Prostate gland (tissue), 2 donors: ENCODE measurements around the gene CYP17A1. TPM values are rescaled to one million over a fixed set of nuclear protein-coding genes. Genes with fewer than 3 reads are reported as not detected.

Experiments used
- DNase-seq: peaks from one replicate; pipeline ENCODE4 v3.0.0-alpha.2; 2019; ENCODE audit warnings: low spot score
- H3K27ac ChIP-seq, 2 donors: fragments of 200-600 bp; sonication (generic); 2 replicates each; pipeline ENCODE4 v1.5.1; 2017 to 2019
- H3K27me3 ChIP-seq: fragments of 200-600 bp; sonication (generic); replicated peaks from 2 replicates; pipeline ENCODE4 v1.5.1; 2019; ENCODE audit not compliant: insufficient read depth
- H3K36me3 ChIP-seq, 2 donors: fragments of 200-600 bp; sonication (generic); 1 replicate in 1 of 2; 2 replicates in 1 of 2; pipeline versions ENCODE4 v1.5.1 to v1.8.1; 2017 to 2019
- H3K4me1 ChIP-seq: fragments of 200-600 bp; sonication (generic); replicated peaks from 2 replicates; pipeline ENCODE4 v1.5.1; 2019
- H3K4me3 ChIP-seq, 2 donors: fragments of 200-600 bp; sonication (generic); 2 replicates each; pipeline ENCODE4 v1.5.1; 2017 to 2019
- H3K9me3 ChIP-seq: fragments of 200-600 bp; sonication (generic); 2 replicates; pipeline ENCODE4 v1.5.1; 2017
- CTCF ChIP-seq, 4 experiments: fragments of 200-600 bp in 2 of 4; fragments of 450-650 bp in 2 of 4; sonication (generic) in 2 of 4; IDR thresholded peaks; 1 replicate in 3 of 4; 2 replicates in 1 of 4; pipeline ENCODE4 v1.5.1; 2016 to 2019; ENCODE audit warnings: antibody characterized with exemption in 4 of 4, mild to moderate bottlenecking in 2 of 4, moderate library complexity in 2 of 4
- POLR2A ChIP-seq: fragments of 450-650 bp; IDR thresholded peaks from one replicate; pipeline ENCODE4 v1.6.1; 2016; ENCODE audit warnings: antibody characterized with exemption, mild to moderate bottlenecking
- POLR2AphosphoS5 ChIP-seq: sonication (generic); formaldehyde crosslinking; IDR thresholded peaks from one replicate; pipeline ENCODE4 v1.6.1; 2017; ENCODE audit warnings: antibody characterized with exemption
- WGBS: methylation state at CpG from one replicate; pipeline ENCODE4 v1.1.5; 2018; 5-methylcytosine and 5-hydroxymethylcytosine counted together
- intact Hi-C: fragments of 100-400 bp; cut with DNase I; formaldehyde crosslinking; loops from one replicate; pipeline ENCODE4 v1.14.2; 2022
- total RNA-seq, 2 donors: library from RNA; depleted of rRNA; stranded (reverse); fragments of >200 nt; gene quantifications; one replicate each; pipeline ENCODE4 v1.1.0, GENCODE V29; 2016

The CYP17A1 gene
- total RNA-seq, 2 donors from 2014 or later: 12.8 TPM; not detected in 1

DNA sequence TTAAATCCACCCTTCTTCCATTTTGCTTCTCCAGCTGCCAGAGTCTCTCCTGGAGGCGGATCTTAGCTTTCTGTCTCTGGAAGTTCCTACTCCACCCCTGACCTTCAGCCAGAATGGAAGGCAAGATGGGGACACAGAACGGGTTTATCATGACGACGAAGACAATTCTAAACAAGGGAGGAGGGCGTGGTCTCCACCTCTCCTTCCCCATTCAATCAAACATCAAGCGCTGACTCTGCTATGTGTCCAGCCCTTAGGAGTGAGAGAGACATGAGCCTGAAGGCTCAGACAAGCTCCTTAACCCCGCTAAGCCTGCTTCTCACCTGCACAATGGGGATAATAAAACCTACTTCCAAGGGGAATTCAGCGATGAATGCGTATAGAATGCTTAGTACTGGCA lies 3.1 kb downstream of the CYP17A1 start:
- Histone ChIP-seq H3K27ac (no peak overlapping the region), H3K36me3 (no peaks in the 10 kb centered on the region), H3K4me1 (no peaks in the 10 kb centered on the region), H3K27me3 (no peaks in the 10 kb centered on the region), H3K9me3 (no peaks in the 10 kb centered on the region), H3K4me3 (no peak overlapping the region)
- TF ChIP-seq CTCF (IDR thresholded peaks at IDR 0.05) (no peak), POLR2A (no peak), POLR2AphosphoS5 (no peak)
- DNase-seq: no peak
- WGBS: 47% methylated on average over 9 of the region's 9 CpGs
- intact Hi-C loops: loop anchor here (5.0 kb wide), 1 partner anchor 68 kb away; no protein-coding TSS in a partner anchor

DNA sequence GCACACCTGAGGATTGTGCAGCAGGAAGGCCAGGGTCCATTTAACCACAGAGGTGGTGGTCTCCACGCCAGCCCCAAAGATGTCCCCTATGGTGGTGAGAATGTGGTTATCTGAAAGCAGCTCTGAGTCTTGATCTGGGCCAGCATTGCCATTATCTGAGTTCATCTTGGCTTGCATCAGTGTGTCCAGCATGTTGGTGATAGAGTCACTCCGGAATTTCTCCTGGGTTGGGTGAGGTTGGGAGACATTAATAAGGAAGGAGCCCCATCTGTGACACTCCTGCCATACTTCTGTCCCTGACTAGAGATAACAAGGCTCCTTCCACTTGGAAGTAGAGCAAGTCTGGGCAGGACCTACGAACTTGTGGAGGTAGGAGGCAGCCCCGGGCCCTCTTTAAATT lies 4.2 kb downstream of the CYP17A1 start:
- no peak for TF ChIP-seq POLR2AphosphoS5
- no peaks in the 10 kb centered on the region for H3K4me1 ChIP-seq
- H3K27ac ChIP-seq: no peak overlapping the region
- DNase-seq: no peak
- 81% methylated on average over 4 of the region's 4 CpGs for WGBS
- intact Hi-C loops: loop anchor here (5.0 kb wide), 1 partner anchor 69 kb away; no protein-coding TSS in a partner anchor
- H3K36me3 ChIP-seq: no peaks in the 10 kb centered on the region
- H3K4me3 ChIP-seq: no peak overlapping the region
- no peaks in the 10 kb centered on the region for H3K9me3 ChIP-seq
- no peaks in the 10 kb centered on the region for H3K27me3 ChIP-seq

- H3K4me1 ChIP-seq: no peaks in the 10 kb centered on the region
- DNase-seq: no peak
- intact Hi-C loops: loop anchor here (5.0 kb wide), 1 partner anchor 70 kb away; no protein-coding TSS in a partner anchor
- H3K27ac ChIP-seq: no peak overlapping the region
- H3K4me3 ChIP-seq: no peak overlapping the region
- H3K9me3 ChIP-seq: no peaks in the 10 kb centered on the region
- TF ChIP-seq POLR2A (no peak), POLR2AphosphoS5 (no peak), CTCF (IDR thresholded peaks at IDR 0.05) (no peak)
- WGBS: 85% methylated on average over 14 of the region's 14 CpGs
- H3K27me3 ChIP-seq: no peaks in the 10 kb centered on the region
- H3K36me3 ChIP-seq: no peaks in the 10 kb centered on the region
Measured at GRCh38 chr10:102832248-102832647, 5.0 kb downstream of the CYP17A1 start.

GRCh38 chr10:102831322-102832071 lies 5.7 kb downstream of the CYP17A1 start:
- WGBS: 69% methylated on average over 16 of the region's 16 CpGs
- no peaks in the 10 kb centered on the region for H3K9me3 ChIP-seq
- no peaks in the 10 kb centered on the region for H3K27me3 ChIP-seq
- H3K4me1 ChIP-seq: no peaks in the 10 kb centered on the region
- TF ChIP-seq CTCF (IDR thresholded peaks at IDR 0.05): no peak
- no peaks in the 10 kb centered on the region for H3K36me3 ChIP-seq
- DNase-seq: no peak
- intact Hi-C loops: loop anchor here (5.0 kb wide), 1 partner anchor 71 kb away; no protein-coding TSS in a partner anchor
- H3K4me3 ChIP-seq: no peak overlapping the region
- no peak overlapping the region for H3K27ac ChIP-seq

DNA sequence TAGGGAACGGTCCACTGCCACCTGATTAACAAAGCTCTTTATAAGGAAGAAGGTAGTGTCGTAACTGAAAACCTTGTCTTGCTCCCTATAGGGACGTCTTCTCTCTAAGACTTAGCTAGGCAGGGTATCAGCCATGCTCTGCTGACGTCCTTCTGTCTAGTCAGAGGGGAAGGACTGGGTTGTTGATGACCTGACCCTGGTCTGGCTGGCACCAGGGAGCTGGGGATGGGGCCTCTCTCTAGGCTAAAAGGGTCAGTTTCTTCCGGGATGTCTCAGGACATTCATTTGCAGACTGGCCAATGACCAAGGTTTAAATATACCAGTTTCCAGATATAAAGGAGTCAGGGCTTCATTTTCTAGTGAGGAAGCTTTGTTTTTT lies 9.6 kb downstream of the CYP17A1 start:
- Histone ChIP-seq H3K36me3 (no peaks in the 10 kb centered on the region), H3K9me3 (no peaks in the 10 kb centered on the region), H3K27ac (no peak overlapping the region), H3K4me1 (no peaks in the 10 kb centered on the region), H3K27me3 (no peaks in the 10 kb centered on the region), H3K4me3 (no peak overlapping the region)
- intact Hi-C loops: no loop called here
- DNase-seq: no peak
- WGBS: 84% methylated on average over 5 of the region's 5 CpGs
- TF ChIP-seq CTCF (IDR thresholded peaks at IDR 0.05): no peak
- no peak for TF ChIP-seq POLR2A
- no peak for TF ChIP-seq POLR2AphosphoS5
